GM12874 (cell line): Measurements from ENCODE around the gene GOT1.

Source experiments
- CTCF ChIP-seq: IDR thresholded peaks from 2 replicates; pipeline ENCODE4 v1.5.1; 2011; ENCODE audit warnings: low read depth, mild to moderate bottlenecking, control low read depth, low read length, moderate library complexity; ENCODE audit not compliant: insufficient read depth

The GOT1 gene

DNA sequence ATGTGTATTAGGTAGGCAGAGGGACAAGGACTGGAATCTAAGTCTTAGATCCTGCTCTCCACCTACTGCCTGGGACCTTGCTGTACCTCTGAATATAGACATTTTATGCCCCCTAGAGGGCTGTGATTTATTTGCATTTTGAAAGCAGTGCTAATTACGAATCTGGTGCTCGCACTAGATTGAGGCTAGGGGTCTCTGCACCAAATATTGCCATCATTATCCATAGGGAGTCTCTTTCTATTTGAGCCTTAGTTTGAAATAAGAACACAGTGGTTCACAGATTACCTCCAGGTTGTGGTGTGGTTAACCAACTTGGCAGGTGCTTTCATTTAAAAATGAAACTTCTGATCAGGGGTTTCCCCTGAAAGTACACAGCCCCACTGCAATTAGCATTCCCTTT, 59.4 kb downstream of the GOT1 start:
- 0 out of 2 replicates have a peak, but pooled peaks have one; percentile 30 for TF ChIP-seq CTCF

GRCh38 chr10:99369551-99369950, 60.9 kb downstream of the GOT1 start:
- no peak for TF ChIP-seq CTCF

- TF ChIP-seq CTCF: no peak
Observed at GRCh38 chr10:99369126-99369525, 61.3 kb downstream of the GOT1 start.

- TF ChIP-seq CTCF: no peak
Observed at GRCh38 chr10:99368646-99369045, 61.8 kb downstream of the GOT1 start.

GRCh38 chr10:99366666-99367065, 63.8 kb downstream of the GOT1 start:
- no peak for TF ChIP-seq CTCF

DNA sequence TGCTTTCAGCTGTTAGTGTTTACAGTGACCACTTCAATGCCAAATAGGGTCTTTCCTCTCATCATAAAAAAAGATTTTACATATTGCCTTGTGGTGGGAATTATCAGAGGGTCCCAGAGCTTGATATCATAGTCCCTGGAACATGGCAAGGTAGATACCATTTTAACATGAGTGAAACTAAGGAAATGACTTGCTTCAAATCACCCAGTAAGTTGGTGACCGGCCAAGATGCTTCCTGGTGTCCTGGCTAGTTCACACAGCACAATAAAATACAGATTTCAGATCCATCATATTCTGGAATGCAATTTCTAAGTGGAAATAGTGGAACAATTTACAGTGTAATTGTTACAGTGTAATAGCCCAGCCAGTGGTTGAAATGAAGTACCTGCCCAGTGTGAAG, 64.7 kb downstream of the GOT1 start:
- no peak for TF ChIP-seq CTCF

DNA sequence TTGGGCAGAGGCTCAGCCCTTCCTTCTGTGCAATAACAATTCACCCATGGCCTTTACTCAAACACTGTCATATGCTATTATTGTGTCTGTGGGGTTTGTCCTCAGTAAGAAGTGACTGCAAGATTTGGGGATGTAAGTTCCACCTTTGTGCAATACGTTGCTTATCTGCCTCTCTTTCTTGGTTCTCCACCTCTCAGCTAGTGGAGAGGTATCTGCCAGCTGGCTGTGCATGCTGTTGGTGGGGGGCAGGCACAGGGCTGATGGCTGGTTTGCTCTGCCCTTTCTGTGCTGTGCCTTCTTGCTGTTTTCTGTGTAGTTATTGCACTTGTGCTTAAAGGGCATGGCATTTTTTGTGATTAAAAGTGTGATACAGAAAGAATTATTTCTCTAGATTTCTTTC, 65.1 kb downstream of the GOT1 start:
- TF ChIP-seq CTCF: no peak

GRCh38 chr10:99364125-99364524, 66.3 kb downstream of the GOT1 start:
- no peak for TF ChIP-seq CTCF
